ENCODE measurements around the gene KIAA1217. TPM values are rescaled to one million over a fixed set of nuclear protein-coding genes. Genes with fewer than 3 reads are reported as not detected.

Gene KIAA1217
- total RNA-seq, 1 donor from 2014 or later, result 16.2 TPM

DNA sequence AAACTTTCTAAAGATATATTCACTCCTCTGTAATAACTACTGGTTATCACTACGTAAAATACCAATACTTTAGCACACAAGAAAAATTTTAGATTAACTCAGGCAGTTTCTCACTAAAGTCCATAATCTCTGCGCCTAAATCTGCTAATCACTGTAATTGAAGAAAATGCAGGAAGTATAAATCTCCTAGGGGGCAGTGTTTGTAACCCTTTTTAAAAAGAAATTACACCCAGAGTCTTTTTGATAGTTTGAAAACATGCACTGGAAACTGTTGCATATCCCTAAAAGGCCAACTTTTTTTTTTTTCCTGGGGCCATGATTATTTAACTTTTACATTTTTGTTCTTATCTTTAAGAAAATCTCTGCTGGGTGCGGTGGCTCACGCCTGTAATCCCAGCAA is 209.6 kb downstream of the KIAA1217 start:
- H3K36me3 ChIP-seq (ENCODE audit: control insufficient read depth in 3 of 3, insufficient read depth in 3 of 3, low read length in 3 of 3), result no peaks in the 10 kb centered on the region
- peaks cover 15 to 18% (median 17%) of the 10 kb centered on the region in 3 donors for H3K4me1 ChIP-seq (ENCODE audit: control insufficient read depth in 3 of 3, insufficient read depth in 3 of 3, low read length in 3 of 3)
- no peaks in the 10 kb centered on the region for H3K27me3 ChIP-seq (ENCODE audit: control insufficient read depth in 3 of 3, insufficient read depth in 3 of 3, low read length in 3 of 3)
- no peak overlapping the region for H3K27ac ChIP-seq (ENCODE audit: low read depth, low read length)
- no peak overlapping the region for H3K9ac ChIP-seq (ENCODE audit: low read depth in 1 of 3, low read length in 3 of 3)
- H3K4me3 ChIP-seq (ENCODE audit: low read length in 3 of 3), result no peak overlapping the region
- no peaks in the 10 kb centered on the region for H3K9me3 ChIP-seq (ENCODE audit: control insufficient read depth in 3 of 3, low read length in 3 of 3)

DNA sequence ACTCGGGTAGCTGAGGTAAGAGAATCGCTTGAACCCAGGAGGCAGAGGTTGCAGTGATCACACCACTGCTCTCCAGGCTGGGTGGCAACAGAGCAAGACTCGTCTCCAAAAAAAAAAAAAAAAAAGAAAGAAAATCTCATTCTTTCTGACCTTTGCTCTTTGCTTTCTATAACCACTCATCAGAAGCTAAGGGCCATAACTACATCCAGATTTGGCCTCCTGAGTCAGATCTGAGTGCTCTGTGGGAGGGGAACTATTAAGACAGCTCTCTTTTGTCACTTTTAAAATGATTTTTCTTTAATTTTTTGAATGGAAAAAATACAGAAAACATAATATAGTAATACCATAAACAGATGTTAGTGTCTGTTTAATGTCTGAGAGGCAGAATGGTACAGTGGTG is 210.1 kb downstream of the KIAA1217 start:
- H3K27ac ChIP-seq (ENCODE audit: low read depth, low read length), result no peak overlapping the region

DNA sequence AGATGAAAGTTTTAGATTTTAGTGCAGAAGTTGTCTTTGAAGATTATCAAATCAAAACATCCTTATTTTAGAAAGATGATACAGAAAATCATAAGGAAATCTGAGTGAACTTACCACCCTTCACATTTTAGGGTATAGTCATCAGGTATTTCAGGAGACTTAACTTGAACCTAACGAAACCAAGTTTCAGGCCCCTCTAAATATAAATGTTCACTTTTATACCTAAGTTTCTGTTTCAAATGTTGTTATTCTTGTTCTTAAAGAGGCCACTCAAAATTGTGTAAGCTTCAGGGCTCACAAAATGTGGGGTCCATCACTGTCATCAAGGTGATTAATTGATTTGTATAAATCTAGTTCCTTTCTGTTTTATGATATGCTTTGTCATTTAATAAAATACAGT is 216.2 kb downstream of the KIAA1217 start:
- no peak overlapping the region for H3K27ac ChIP-seq (ENCODE audit: low read depth, low read length)
- no peaks in the 10 kb centered on the region for H3K27me3 ChIP-seq (ENCODE audit: control insufficient read depth in 3 of 3, insufficient read depth in 3 of 3, low read length in 3 of 3)

More for the DNA sequence above, 210.1 kb downstream of the KIAA1217 start:
- Histone ChIP-seq H3K4me1 (ENCODE audit: control insufficient read depth in 3 of 3, insufficient read depth in 3 of 3, low read length in 3 of 3) (peaks cover 15 to 18% (median 17%) of the 10 kb centered on the region in 3 donors), H3K9ac (ENCODE audit: low read depth in 1 of 3, low read length in 3 of 3) (no peak overlapping the region), H3K9me3 (ENCODE audit: control insufficient read depth in 3 of 3, low read length in 3 of 3) (no peaks in the 10 kb centered on the region), H3K27me3 (ENCODE audit: control insufficient read depth in 3 of 3, insufficient read depth in 3 of 3, low read length in 3 of 3) (no peaks in the 10 kb centered on the region), H3K4me3 (ENCODE audit: low read length in 3 of 3) (no peak overlapping the region), H3K36me3 (ENCODE audit: control insufficient read depth in 3 of 3, insufficient read depth in 3 of 3, low read length in 3 of 3) (no peaks in the 10 kb centered on the region)

DNA sequence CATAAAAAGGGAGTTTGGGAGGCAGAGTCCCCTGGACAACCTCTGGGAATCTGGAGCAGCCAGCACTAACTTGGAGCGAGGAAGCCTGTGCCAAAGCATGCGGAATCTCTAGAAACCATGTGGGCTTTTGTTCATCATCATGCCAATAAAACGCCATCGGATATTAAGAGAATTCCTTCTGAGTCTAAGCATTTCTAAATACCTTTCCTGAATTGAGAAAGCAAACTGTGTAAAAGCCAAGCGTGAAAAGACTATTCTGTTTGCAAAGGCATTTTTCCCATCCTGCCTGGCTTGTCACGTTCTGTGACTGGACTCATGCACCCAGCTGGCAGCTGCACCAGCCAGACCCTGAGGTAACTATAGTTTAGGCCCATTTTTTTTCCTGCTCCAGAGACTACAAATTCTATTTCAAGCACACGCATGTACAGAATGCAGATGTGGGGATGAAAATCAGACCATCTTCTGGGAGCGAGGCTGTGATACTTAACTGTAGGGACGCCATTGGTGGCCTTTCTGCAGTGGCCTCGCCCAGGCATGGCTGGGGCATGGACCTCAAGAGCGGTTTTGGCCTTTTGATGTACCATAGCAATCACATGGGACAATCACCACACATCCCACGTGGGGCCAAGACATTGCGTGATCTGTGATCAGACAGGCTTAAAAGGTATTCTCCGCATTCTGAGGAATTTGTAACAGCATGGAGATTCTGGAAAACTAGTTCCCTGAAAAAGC is 218.9 kb downstream of the KIAA1217 start:
- Histone ChIP-seq H3K9me3 (ENCODE audit: control insufficient read depth in 3 of 3, low read length in 3 of 3) (no peaks in the 10 kb centered on the region), H3K27me3 (ENCODE audit: control insufficient read depth in 3 of 3, insufficient read depth in 3 of 3, low read length in 3 of 3) (no peaks in the 10 kb centered on the region), H3K36me3 (ENCODE audit: control insufficient read depth in 3 of 3, insufficient read depth in 3 of 3, low read length in 3 of 3) (peaks cover 0 to 2% (median 0%) of the 10 kb centered on the region in 3 donors), H3K27ac (ENCODE audit: low read depth, low read length) (no peak overlapping the region), H3K9ac (ENCODE audit: low read depth in 1 of 3, low read length in 3 of 3) (no peak overlapping the region), H3K4me3 (ENCODE audit: low read length in 3 of 3) (no peak overlapping the region), H3K4me1 (ENCODE audit: control insufficient read depth in 3 of 3, insufficient read depth in 3 of 3, low read length in 3 of 3) (peaks cover 0 to 8% (median 2%) of the 10 kb centered on the region in 3 donors)

More for the DNA sequence above, 216.2 kb downstream of the KIAA1217 start:
- Histone ChIP-seq H3K36me3 (ENCODE audit: control insufficient read depth in 3 of 3, insufficient read depth in 3 of 3, low read length in 3 of 3) (no peaks in the 10 kb centered on the region), H3K9ac (ENCODE audit: low read depth in 1 of 3, low read length in 3 of 3) (no peak overlapping the region), H3K4me3 (ENCODE audit: low read length in 3 of 3) (no peak overlapping the region), H3K9me3 (ENCODE audit: control insufficient read depth in 3 of 3, low read length in 3 of 3) (no peaks in the 10 kb centered on the region), H3K4me1 (ENCODE audit: control insufficient read depth in 3 of 3, insufficient read depth in 3 of 3, low read length in 3 of 3) (peaks cover 0 to 5% (median 0%) of the 10 kb centered on the region in 3 donors)

DNA sequence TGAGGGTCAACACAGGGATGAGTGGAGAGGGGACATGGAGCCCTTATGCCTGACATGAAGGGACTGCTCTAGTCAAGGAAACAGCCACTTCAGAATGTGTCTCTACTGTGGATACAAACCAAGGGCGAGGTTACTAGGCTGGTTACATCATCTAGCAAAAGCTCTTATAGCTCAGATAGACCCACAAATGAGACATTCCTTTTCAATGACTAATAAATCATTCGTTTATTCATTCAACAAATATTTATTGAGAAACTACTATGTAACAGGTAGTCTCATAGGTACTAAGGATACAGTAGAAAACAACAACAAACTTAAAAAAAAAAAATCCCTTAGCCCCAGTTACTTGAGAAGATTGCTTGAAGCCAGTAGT is 219.5 kb downstream of the KIAA1217 start:
- Histone ChIP-seq H3K4me1 (ENCODE audit: control insufficient read depth in 3 of 3, insufficient read depth in 3 of 3, low read length in 3 of 3) (peaks cover 0 to 8% (median 2%) of the 10 kb centered on the region in 3 donors), H3K9me3 (ENCODE audit: control insufficient read depth in 3 of 3, low read length in 3 of 3) (no peaks in the 10 kb centered on the region), H3K36me3 (ENCODE audit: control insufficient read depth in 3 of 3, insufficient read depth in 3 of 3, low read length in 3 of 3) (peaks cover 0 to 7% (median 0%) of the 10 kb centered on the region in 3 donors), H3K27me3 (ENCODE audit: control insufficient read depth in 3 of 3, insufficient read depth in 3 of 3, low read length in 3 of 3) (no peaks in the 10 kb centered on the region), H3K4me3 (ENCODE audit: low read length in 3 of 3) (no peak overlapping the region), H3K27ac (ENCODE audit: low read depth, low read length) (no peak overlapping the region), H3K9ac (ENCODE audit: low read depth in 1 of 3, low read length in 3 of 3) (no peak overlapping the region)

DNA sequence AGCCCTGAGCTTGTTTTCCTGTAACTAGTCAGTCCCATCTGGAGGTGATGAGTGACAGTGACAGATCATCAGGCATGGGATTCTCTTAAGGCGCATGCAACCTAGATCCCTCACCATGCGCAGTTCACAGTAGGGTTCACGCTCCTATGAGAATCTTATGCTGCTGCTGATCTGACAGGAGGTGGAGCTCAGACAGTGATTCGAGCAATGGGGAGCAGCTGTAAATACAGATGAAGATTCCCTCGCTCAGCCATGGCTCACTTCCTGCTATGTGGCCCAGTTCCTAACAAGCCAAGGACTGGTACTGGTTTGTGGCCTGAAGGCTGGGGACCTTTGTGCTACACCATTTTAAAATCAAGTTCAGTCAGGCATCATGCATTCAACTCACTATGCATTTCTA is 221.7 kb downstream of the KIAA1217 start:
- H3K27me3 ChIP-seq (ENCODE audit: control insufficient read depth in 3 of 3, insufficient read depth in 3 of 3, low read length in 3 of 3), result no peaks in the 10 kb centered on the region
- no peak overlapping the region for H3K4me3 ChIP-seq (ENCODE audit: low read length in 3 of 3)
- peaks cover 3 to 12% (median 6%) of the 10 kb centered on the region in 3 donors for H3K36me3 ChIP-seq (ENCODE audit: control insufficient read depth in 3 of 3, insufficient read depth in 3 of 3, low read length in 3 of 3)
- no peaks in the 10 kb centered on the region for H3K9me3 ChIP-seq (ENCODE audit: control insufficient read depth in 3 of 3, low read length in 3 of 3)
- H3K27ac ChIP-seq (ENCODE audit: low read depth, low read length), result no peak overlapping the region
- H3K9ac ChIP-seq (ENCODE audit: low read depth in 1 of 3, low read length in 3 of 3), result no peak overlapping the region
- peaks cover 0 to 8% (median 2%) of the 10 kb centered on the region in 3 donors for H3K4me1 ChIP-seq (ENCODE audit: control insufficient read depth in 3 of 3, insufficient read depth in 3 of 3, low read length in 3 of 3)

DNA sequence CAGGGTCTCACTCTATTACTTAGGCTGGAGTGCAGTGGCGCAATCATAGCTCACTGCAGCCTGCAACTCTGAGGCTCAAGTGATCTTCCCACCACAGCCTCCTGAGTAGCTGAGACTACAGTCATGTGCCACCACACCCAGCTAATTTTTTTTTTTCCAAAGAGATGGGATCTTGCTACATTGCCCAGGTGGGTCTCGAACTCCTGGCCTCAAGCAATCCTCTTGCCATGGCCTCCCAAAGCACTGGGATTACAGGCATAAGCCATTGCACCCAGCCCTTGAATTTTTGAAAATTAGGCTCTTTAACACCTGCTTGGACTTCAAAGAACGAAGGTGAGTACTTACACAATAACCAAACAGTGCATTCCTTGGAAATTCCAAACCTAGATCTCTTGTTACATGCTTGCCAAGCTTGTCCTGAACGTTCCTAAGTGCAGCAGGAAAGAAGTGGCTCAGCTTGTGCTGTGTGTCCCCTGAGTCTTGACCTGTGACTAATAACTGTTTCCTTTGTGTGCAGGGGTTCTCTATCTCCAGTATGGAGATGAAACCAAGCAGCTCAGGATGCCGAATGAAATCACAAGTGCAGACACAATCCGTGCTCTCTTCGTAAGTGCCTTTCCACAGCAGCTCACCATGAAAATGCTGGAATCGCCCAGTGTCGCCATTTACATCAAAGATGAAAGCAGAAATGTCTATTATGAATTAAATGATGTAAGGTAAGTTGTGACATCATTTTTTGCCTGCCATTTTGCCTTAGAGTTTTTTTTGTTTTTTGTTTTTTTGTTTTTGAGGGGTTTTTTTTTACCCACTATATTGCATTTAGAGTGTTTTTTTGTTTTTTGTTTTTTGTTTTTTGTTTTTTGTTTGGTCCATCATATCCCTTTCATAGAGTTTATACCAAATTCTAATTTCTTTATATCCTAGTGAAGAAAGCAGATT is 223.8 kb downstream of the KIAA1217 start:
- Histone ChIP-seq H3K36me3 (ENCODE audit: control insufficient read depth in 3 of 3, insufficient read depth in 3 of 3, low read length in 3 of 3) (peaks cover 3 to 12% (median 9%) of the 10 kb centered on the region in 3 donors), H3K9me3 (ENCODE audit: control insufficient read depth in 3 of 3, low read length in 3 of 3) (no peaks in the 10 kb centered on the region), H3K27ac (ENCODE audit: low read depth, low read length) (no peak overlapping the region), H3K4me3 (ENCODE audit: low read length in 3 of 3) (no peak overlapping the region), H3K27me3 (ENCODE audit: control insufficient read depth in 3 of 3, insufficient read depth in 3 of 3, low read length in 3 of 3) (no peaks in the 10 kb centered on the region), H3K9ac (ENCODE audit: low read depth in 1 of 3, low read length in 3 of 3) (no peak overlapping the region), H3K4me1 (ENCODE audit: control insufficient read depth in 3 of 3, insufficient read depth in 3 of 3, low read length in 3 of 3) (peaks cover 0 to 9% (median 2%) of the 10 kb centered on the region in 3 donors)

DNA sequence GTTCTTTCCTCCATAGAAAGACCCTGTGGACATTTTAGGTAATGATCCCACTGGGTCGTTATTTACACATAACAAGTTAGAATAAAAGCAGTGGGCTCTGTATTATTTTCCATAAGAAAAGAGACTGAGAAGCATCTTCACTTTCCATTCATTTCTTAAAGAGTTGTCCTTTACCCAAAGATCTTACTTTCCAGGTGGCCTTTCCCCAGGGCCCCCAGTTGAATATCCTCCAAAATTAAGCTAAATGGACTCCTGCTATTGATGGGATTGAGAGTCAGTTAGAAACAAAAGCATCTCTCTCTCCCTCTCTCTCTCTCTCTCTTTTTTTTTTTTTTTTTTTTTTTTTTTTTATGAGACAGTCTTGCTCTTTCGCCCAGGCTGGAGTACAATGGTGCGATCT is 224.8 kb downstream of the KIAA1217 start:
- Histone ChIP-seq H3K9ac (ENCODE audit: low read depth in 1 of 3, low read length in 3 of 3) (no peak overlapping the region), H3K27ac (ENCODE audit: low read depth, low read length) (no peak overlapping the region), H3K36me3 (ENCODE audit: control insufficient read depth in 3 of 3, insufficient read depth in 3 of 3, low read length in 3 of 3) (peaks cover 3 to 15% (median 9%) of the 10 kb centered on the region in 3 donors), H3K9me3 (ENCODE audit: control insufficient read depth in 3 of 3, low read length in 3 of 3) (no peaks in the 10 kb centered on the region), H3K4me3 (ENCODE audit: low read length in 3 of 3) (no peak overlapping the region), H3K27me3 (ENCODE audit: control insufficient read depth in 3 of 3, insufficient read depth in 3 of 3, low read length in 3 of 3) (no peaks in the 10 kb centered on the region), H3K4me1 (ENCODE audit: control insufficient read depth in 3 of 3, insufficient read depth in 3 of 3, low read length in 3 of 3) (peaks cover 0 to 4% (median 2%) of the 10 kb centered on the region in 3 donors)

DNA sequence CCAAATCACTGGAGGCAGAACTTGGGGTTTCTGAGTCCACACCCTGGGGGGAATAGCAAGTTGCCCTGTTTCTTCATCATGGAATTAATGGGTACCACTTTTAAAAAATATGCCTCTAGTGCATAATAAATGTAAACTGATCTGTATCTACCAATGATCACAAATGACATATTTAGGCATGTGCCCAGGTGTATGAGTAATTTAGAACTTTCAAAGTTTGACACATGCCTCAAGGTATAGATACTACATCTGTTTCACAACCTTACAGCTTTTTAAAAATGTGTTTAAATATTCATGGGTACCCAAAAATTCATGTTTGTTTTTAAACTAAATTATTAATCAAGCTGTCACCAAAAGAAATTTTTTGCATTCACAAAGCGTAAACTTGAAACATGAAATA is 226.0 kb downstream of the KIAA1217 start:
- Histone ChIP-seq H3K36me3 (ENCODE audit: control insufficient read depth in 3 of 3, insufficient read depth in 3 of 3, low read length in 3 of 3) (peaks cover 3 to 15% (median 9%) of the 10 kb centered on the region in 3 donors), H3K27me3 (ENCODE audit: control insufficient read depth in 3 of 3, insufficient read depth in 3 of 3, low read length in 3 of 3) (no peaks in the 10 kb centered on the region)

DNA sequence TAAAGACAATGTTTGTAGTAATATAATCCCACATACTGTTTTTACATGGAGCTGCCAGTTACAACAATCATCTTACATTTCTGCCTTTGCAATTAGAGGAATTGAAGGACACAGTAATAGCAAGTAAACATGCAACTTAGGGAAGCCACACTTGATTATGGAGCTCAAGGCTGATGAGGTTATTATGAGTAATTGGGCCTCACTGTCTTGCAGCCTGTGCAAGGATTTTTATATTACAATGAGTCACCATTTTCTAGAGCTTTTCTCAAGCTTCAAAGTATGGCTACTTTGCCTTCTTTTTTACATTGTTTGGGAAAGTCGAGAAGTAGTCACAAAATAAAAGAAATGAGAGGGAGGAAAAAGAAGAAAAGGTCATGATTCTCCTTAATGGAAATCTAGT is 226.4 kb downstream of the KIAA1217 start:
- Histone ChIP-seq H3K27ac (ENCODE audit: low read depth, low read length) (no peak overlapping the region), H3K9ac (ENCODE audit: low read depth in 1 of 3, low read length in 3 of 3) (no peak overlapping the region), H3K4me3 (ENCODE audit: low read length in 3 of 3) (no peak overlapping the region), H3K27me3 (ENCODE audit: control insufficient read depth in 3 of 3, insufficient read depth in 3 of 3, low read length in 3 of 3) (no peaks in the 10 kb centered on the region), H3K4me1 (ENCODE audit: control insufficient read depth in 3 of 3, insufficient read depth in 3 of 3, low read length in 3 of 3) (peaks cover 0 to 11% (median 9%) of the 10 kb centered on the region in 3 donors), H3K36me3 (ENCODE audit: control insufficient read depth in 3 of 3, insufficient read depth in 3 of 3, low read length in 3 of 3) (peaks cover 3 to 15% (median 9%) of the 10 kb centered on the region in 3 donors), H3K9me3 (ENCODE audit: control insufficient read depth in 3 of 3, low read length in 3 of 3) (no peaks in the 10 kb centered on the region)

More for the DNA sequence above, 226.0 kb downstream of the KIAA1217 start:
- Histone ChIP-seq H3K4me3 (ENCODE audit: low read length in 3 of 3) (no peak overlapping the region), H3K9me3 (ENCODE audit: control insufficient read depth in 3 of 3, low read length in 3 of 3) (no peaks in the 10 kb centered on the region), H3K9ac (ENCODE audit: low read depth in 1 of 3, low read length in 3 of 3) (no peak overlapping the region), H3K27ac (ENCODE audit: low read depth, low read length) (no peak overlapping the region), H3K4me1 (ENCODE audit: control insufficient read depth in 3 of 3, insufficient read depth in 3 of 3, low read length in 3 of 3) (peaks cover 0 to 9% (median 5%) of the 10 kb centered on the region in 3 donors)

Measured in skeletal muscle tissue (tissue), 4 donors.